Measurements from ENCODE around the gene RAF1. TPM values are rescaled to one million over a fixed set of nuclear protein-coding genes. Genes with fewer than 3 reads are reported as not detected.

Gene RAF1
- total and polyA plus RNA-seq, 2 experiments from 2014 or later: 39.5 to 123 TPM

GRCh38 chr3:12553921-12554391 lies 110.0 kb downstream of the RAF1 start (continued):
- TF ChIP-seq, protein P1, sequence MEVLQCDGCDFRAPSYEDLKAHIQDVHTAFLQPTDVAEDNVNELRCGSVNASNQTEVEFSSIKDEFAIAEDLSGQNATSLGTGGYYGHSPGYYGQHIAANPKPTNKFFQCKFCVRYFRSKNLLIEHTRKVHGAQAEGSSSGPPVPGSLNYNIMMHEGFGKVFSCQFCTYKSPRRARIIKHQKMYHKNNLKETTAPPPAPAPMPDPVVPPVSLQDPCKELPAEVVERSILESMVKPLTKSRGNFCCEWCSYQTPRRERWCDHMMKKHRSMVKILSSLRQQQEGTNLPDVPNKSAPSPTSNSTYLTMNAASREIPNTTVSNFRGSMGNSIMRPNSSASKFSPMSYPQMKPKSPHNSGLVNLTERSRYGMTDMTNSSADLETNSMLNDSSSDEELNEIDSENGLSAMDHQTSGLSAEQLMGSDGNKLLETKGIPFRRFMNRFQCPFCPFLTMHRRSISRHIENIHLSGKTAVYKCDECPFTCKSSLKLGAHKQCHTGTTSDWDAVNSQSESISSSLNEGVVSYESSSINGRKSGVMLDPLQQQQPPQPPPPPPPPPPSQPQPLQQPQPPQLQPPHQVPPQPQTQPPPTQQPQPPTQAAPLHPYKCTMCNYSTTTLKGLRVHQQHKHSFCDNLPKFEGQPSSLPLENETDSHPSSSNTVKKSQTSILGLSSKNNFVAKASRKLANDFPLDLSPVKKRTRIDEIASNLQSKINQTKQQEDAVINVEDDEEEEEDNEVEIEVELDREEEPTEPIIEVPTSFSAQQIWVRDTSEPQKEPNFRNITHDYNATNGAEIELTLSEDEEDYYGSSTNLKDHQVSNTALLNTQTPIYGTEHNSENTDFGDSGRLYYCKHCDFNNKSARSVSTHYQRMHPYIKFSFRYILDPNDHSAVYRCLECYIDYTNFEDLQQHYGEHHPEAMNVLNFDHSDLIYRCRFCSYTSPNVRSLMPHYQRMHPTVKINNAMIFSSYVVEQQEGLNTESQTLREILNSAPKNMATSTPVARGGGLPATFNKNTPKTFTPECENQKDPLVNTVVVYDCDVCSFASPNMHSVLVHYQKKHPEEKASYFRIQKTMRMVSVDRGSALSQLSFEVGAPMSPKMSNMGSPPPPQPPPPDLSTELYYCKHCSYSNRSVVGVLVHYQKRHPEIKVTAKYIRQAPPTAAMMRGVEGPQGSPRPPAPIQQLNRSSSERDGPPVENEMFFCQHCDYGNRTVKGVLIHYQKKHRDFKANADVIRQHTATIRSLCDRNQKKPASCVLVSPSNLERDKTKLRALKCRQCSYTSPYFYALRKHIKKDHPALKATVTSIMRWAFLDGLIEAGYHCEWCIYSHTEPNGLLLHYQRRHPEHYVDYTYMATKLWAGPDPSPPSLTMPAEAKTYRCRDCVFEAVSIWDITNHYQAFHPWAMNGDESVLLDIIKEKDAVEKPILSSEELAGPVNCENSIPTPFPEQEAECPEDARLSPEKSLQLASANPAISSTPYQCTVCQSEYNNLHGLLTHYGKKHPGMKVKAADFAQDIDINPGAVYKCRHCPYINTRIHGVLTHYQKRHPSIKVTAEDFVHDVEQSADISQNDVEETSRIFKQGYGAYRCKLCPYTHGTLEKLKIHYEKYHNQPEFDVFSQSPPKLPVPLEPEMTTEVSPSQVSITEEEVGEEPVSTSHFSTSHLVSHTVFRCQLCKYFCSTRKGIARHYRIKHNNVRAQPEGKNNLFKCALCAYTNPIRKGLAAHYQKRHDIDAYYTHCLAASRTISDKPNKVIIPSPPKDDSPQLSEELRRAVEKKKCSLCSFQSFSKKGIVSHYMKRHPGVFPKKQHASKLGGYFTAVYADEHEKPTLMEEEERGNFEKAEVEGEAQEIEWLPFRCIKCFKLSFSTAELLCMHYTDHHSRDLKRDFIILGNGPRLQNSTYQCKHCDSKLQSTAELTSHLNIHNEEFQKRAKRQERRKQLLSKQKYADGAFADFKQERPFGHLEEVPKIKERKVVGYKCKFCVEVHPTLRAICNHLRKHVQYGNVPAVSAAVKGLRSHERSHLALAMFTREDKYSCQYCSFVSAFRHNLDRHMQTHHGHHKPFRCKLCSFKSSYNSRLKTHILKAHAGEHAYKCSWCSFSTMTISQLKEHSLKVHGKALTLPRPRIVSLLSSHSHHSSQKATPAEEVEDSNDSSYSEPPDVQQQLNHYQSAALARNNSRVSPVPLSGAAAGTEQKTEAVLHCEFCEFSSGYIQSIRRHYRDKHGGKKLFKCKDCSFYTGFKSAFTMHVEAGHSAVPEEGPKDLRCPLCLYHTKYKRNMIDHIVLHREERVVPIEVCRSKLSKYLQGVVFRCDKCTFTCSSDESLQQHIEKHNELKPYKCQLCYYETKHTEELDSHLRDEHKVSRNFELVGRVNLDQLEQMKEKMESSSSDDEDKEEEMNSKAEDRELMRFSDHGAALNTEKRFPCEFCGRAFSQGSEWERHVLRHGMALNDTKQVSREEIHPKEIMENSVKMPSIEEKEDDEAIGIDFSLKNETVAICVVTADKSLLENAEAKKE (CRISPR knock-in tag; IDR thresholded peaks at IDR 0.05): no peak
- no peak for TF ChIP-seq EZH2phosphoT487 (IDR thresholded peaks at IDR 0.05; ENCODE audit: unreplicated experiment)
- TF ChIP-seq STAT1 (IDR thresholded peaks at IDR 0.05; ENCODE audit: unreplicated experiment): no peak
- TF ChIP-seq EZH2 (IDR thresholded peaks at IDR 0.05; ENCODE audit: low read depth, unreplicated experiment): no peak

- Histone ChIP-seq H3K4me1 (ENCODE audit: insufficient read depth) (0 out of 2 replicates have a peak, but pooled peaks cover 3% of the 10 kb centered on the region), H3F3A (replicated peaks; ENCODE audit: low read depth) (no peaks in the 10 kb centered on the region), H3K79me2 (replicated peaks; ENCODE audit: insufficient read depth) (no peaks in the 10 kb centered on the region), H3K27ac (ENCODE audit: low read depth) (no peak overlapping the region), H3K4me3 (no peak overlapping the region), H3K36me3 (ENCODE audit: insufficient read depth) (no peaks in the 10 kb centered on the region), H3K27me3 (ENCODE audit: insufficient read depth) (peaks cover 12% of the 10 kb centered on the region), H3K4me2 (no peak overlapping the region), H2AFZ (no peak overlapping the region), H4K20me1 (replicated peaks; ENCODE audit: insufficient read depth) (no peaks in the 10 kb centered on the region), H3K9me2 (ENCODE audit: insufficient read depth) (no peaks in the 10 kb centered on the region)
- Mint-ChIP-seq H3K4me1 (peaks cover 10% of the 10 kb centered on the region; the same call in 2 of the 3 replicates), H3K36me3 (ENCODE audit: low read depth) (no peaks in the 10 kb centered on the region), H3K4me3 (no peak overlapping the region), H3K27me3 (ENCODE audit: insufficient read depth, low read depth, poor library complexity) (peaks cover 2% of the 10 kb centered on the region), H3K27ac (no peak overlapping the region), H3K9me3 (no peaks in the 10 kb centered on the region)
- DNase-seq (ENCODE audit: low spot score) (no peak), ATAC-seq (no peak)
- no peak for TF ChIP-seq CREB1 (CRISPR knock-in tag; IDR thresholded peaks at IDR 0.05; ENCODE audit: low read depth)
- TF ChIP-seq POLR2AphosphoS5 (IDR thresholded peaks at IDR 0.05; ENCODE audit: low read depth): no peak
- no peak for TF ChIP-seq EZH2 (IDR thresholded peaks at IDR 0.05; ENCODE audit: low read depth, unreplicated experiment)
- no peak for TF ChIP-seq NANOG (IDR thresholded peaks at IDR 0.05; ENCODE audit: borderline replicate concordance)
- TF ChIP-seq CTCF (conservative IDR thresholded peaks at IDR 0.05; ENCODE audit: low read depth in 2 of 2): no peak
- no peak for TF ChIP-seq ZNF331 (CRISPR knock-in tag; IDR thresholded peaks at IDR 0.05; ENCODE audit: low read depth)
- TF ChIP-seq ZNF114 (CRISPR knock-in tag; IDR thresholded peaks at IDR 0.05): no peak
- no peak for TF ChIP-seq STAT1 (IDR thresholded peaks at IDR 0.05; ENCODE audit: unreplicated experiment)
- no peak for TF ChIP-seq ETS1 (IDR thresholded peaks at IDR 0.05)
Observed at GRCh38 chr3:12549971-12550760, 113.8 kb downstream of the RAF1 start.
